ENCODE results near the gene ANKRD6. TPM values are rescaled to one million over a fixed set of nuclear protein-coding genes. Genes with fewer than 3 reads are reported as not detected.

The ANKRD6 gene
- total and polyA plus RNA-seq, 2 donors (not counting 3 experiments of a cell fraction or from before 2014, with no cell fraction given) = 3.4 to 9.6 TPM

DNA sequence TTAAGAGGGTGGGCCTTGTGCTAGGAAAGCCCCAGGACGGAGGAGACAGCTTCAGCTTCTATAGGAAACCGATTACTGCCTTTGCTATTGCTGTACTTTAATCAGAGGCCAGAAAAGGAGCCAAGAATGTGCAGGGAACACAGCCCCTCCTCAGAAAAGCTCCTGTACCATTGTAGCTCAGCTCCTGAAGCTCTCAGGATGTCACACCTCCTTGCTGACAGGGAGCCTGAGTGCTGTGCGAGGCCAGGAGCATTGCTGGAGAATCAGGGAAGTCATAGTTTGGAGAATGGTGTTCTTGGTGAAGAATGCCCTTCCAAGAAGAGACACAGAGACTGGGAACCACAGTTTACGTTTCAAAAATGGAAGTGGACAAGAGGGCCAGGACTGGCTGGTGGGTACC is 158.8 kb downstream of the ANKRD6 start:
- no peak overlapping the region for H2AFZ ChIP-seq (ENCODE audit: low read depth, low read length)
- no peaks in the 10 kb centered on the region for H3K27me3 ChIP-seq (ENCODE audit: control insufficient read depth in 2 of 2, insufficient read depth in 2 of 2, low read length in 2 of 2)
- intact Hi-C loops (cut with micrococcal nuclease) = no loop called here
- BruUV-seq (replicated peaks) = no TSS peak
- H3K4me3 ChIP-seq (replicated peaks in 1 of 3; ENCODE audit: insufficient read depth in 1 of 3, low read depth in 1 of 3, low read length in 3 of 3) = no peak overlapping the region
- DNase-seq (ENCODE audit: low read depth, low spot score) (no peak), FAIRE-seq (no peak)
- no peaks in the 10 kb centered on the region for H3K79me2 ChIP-seq (ENCODE audit: control insufficient read depth, insufficient read depth, low read length)
- no peaks in the 10 kb centered on the region for H3K4me1 ChIP-seq (ENCODE audit: control insufficient read depth, extremely low read depth, insufficient read depth, low read length)
- H3K36me3 ChIP-seq (ENCODE audit: control insufficient read depth in 2 of 2, extremely low read depth in 1 of 2, insufficient read depth in 2 of 2, low read length in 2 of 2) = no peaks in the 10 kb centered on the region
- H3K9me3 ChIP-seq (replicated peaks; ENCODE audit: control insufficient read depth, insufficient read depth, low read length) = no peaks in the 10 kb centered on the region
- no peak overlapping the region for H3K9ac ChIP-seq (replicated peaks; ENCODE audit: extremely low read depth, insufficient read depth, low read length)
- dilution Hi-C loops (cut with MboI; ENCODE audit: extremely low pct_ligation_motif_present, low sequenced_read_pairs) = no loop called here
- no peaks in the 10 kb centered on the region for H4K20me1 ChIP-seq (replicated peaks; ENCODE audit: control insufficient read depth, extremely low read depth, insufficient read depth, low read length)
- H3K4me2 ChIP-seq (ENCODE audit: insufficient read depth, low read length) = no peak overlapping the region
- TF ChIP-seq, protein P1, sequence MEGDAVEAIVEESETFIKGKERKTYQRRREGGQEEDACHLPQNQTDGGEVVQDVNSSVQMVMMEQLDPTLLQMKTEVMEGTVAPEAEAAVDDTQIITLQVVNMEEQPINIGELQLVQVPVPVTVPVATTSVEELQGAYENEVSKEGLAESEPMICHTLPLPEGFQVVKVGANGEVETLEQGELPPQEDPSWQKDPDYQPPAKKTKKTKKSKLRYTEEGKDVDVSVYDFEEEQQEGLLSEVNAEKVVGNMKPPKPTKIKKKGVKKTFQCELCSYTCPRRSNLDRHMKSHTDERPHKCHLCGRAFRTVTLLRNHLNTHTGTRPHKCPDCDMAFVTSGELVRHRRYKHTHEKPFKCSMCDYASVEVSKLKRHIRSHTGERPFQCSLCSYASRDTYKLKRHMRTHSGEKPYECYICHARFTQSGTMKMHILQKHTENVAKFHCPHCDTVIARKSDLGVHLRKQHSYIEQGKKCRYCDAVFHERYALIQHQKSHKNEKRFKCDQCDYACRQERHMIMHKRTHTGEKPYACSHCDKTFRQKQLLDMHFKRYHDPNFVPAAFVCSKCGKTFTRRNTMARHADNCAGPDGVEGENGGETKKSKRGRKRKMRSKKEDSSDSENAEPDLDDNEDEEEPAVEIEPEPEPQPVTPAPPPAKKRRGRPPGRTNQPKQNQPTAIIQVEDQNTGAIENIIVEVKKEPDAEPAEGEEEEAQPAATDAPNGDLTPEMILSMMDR (IDR thresholded peaks at IDR 0.05; ENCODE audit: extremely low read depth in 1 of 2, insufficient read depth in 1 of 2, low read depth in 1 of 2, low read length in 2 of 2) = no peak
- TF ChIP-seq FOS (IDR thresholded peaks at IDR 0.05; ENCODE audit: borderline replicate concordance, insufficient read depth, low read length) (no peak), JUN (IDR thresholded peaks at IDR 0.05; ENCODE audit: borderline replicate concordance, insufficient read depth, insufficient read length, low read depth) (no peak), EZH2 (IDR thresholded peaks at IDR 0.05; ENCODE audit: borderline replicate concordance, low read depth, low read length, severe bottlenecking) (no peak), MYC (IDR thresholded peaks at IDR 0.05; ENCODE audit: low read depth, low read length) (no peak), POLR2AphosphoS5 (IDR thresholded peaks at IDR 0.05; ENCODE audit: insufficient read depth, low read depth, low read length) (no peak), POLR2A (IDR thresholded peaks at IDR 0.05; ENCODE audit: low read depth, low read length) (no peak)
- TF ChIP-seq, protein P2, sequence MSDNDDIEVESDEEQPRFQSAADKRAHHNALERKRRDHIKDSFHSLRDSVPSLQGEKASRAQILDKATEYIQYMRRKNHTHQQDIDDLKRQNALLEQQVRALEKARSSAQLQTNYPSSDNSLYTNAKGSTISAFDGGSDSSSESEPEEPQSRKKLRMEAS (IDR thresholded peaks at IDR 0.05; ENCODE audit: insufficient read depth, insufficient read length) = no peak
- ChIA-PET POLR2A (no interaction called here), CTCF (interaction anchor here (1.6 kb wide), 1 partner anchor 18 kb away, joined by 5 read pairs; no protein-coding TSS in a partner anchor)
- no peaks in the 10 kb centered on the region for H3K9me1 ChIP-seq (replicated peaks; ENCODE audit: control insufficient read depth, extremely low read depth, insufficient read depth, low read length)
- H3K27ac ChIP-seq (ENCODE audit: insufficient read depth, low read depth, low read length) = no peak overlapping the region
